Activated T-cell treated with anti-CD3 and anti-CD28 coated beads, Interleukin-2, amount 50 U/mL, for 24 hours (primary cell): ENCODE data around the gene CLDN17.

ENCODE experiments used
- DNase-seq: peaks from one replicate; pipeline ENCODE4 v3.0.0-alpha.2; 2020
- H3K27ac Mint-ChIP-seq: 2 replicates; pipeline ENCODE4 v1.8.0; 2020; ENCODE audit warnings: mild to moderate bottlenecking, mixed read lengths
- H3K27me3 Mint-ChIP-seq: 2 replicates; pipeline ENCODE4 v1.8.0; 2020; ENCODE audit warnings: mixed read lengths
- H3K36me3 Mint-ChIP-seq: 2 replicates; pipeline ENCODE4 v1.8.0; 2020; ENCODE audit warnings: low read depth, mixed read lengths
- H3K4me1 Mint-ChIP-seq: 2 replicates; pipeline ENCODE4 v1.8.0; 2020; ENCODE audit warnings: low read depth, mixed read lengths
- H3K4me3 Mint-ChIP-seq: 2 replicates; pipeline ENCODE4 v1.8.0; 2020; ENCODE audit warnings: mild to moderate bottlenecking, moderate library complexity, mixed read lengths
- H3K9me3 Mint-ChIP-seq: 2 replicates; pipeline ENCODE4 v1.8.0; 2020; ENCODE audit warnings: mixed read lengths

CLDN17 gene, protein sequence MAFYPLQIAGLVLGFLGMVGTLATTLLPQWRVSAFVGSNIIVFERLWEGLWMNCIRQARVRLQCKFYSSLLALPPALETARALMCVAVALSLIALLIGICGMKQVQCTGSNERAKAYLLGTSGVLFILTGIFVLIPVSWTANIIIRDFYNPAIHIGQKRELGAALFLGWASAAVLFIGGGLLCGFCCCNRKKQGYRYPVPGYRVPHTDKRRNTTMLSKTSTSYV

DNA sequence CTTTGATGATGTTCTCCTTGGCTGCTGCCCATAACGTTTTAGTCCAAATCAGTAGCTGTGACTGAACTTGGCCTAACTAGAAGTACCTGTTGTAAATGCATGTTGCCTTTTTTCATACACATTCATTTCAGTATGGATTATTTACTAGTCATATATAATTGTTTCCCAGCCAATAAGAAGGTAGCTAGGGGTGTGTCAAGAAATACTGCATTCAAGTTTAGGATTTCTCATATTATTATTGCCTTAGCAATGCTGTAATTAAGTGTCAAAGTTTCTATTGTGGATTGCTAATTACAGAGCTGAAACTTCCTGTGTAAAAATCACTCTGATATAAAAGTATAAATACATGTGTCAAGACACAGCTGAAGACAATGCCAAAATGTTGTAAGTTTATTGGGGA lies at the start of gene CLDN17:
Gene CLDN17 (minus strand): TSS at position 101 of the 400 bp plus-strand sequence. CDS start 188 bp downstream, outside the sequence.
- Mint-ChIP-seq H3K27me3 (no peaks in the 10 kb centered on the region), H3K4me1 (no peaks in the 10 kb centered on the region), H3K36me3 (no peaks in the 10 kb centered on the region), H3K27ac (no peak within 1 kb of the TSS), H3K4me3 (no peak within 1 kb of the TSS), H3K9me3 (no peaks in the 10 kb centered on the region)
- no peak for DNase-seq

DNA sequence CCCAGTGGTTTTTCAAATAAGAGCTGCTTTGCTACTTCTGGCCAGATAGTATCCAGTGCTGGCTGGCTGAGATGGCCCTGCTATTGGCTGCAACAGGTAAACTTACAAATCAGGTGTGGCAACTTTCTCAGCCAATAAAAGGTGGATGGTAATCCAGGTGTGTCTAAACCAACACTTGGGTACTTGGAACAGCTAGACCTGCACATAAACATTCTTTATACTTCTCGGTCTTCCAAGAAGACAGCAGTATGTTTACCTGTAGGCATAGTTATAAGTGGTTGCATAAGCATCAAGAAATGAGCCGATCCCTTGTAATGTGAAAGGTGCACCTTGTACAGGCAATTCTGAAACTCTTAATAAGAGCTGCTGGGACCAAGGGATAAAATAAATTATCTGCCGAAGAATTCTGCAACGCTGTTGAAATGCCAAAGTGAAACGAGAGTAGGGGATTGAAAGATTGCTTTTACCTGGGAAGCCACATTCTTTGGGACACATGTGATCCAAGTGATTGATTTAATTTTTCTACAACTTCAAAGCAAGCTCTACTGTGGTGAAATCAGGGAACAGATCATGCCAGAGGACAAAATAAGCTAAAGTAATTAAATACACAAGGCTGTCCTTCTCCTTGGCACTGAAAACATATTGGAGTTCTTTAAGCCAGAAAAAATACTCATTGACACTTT lies 49.6 kb upstream of the CLDN17 start, which contains the start of gene CLDN8:
Gene CLDN8 (minus strand): TSS at position 57 of the 683 bp plus-strand sequence. CDS start 172 bp downstream, outside the sequence.
- Mint-ChIP-seq H3K27ac (no peak within 1 kb of the TSS), H3K36me3 (no peaks in the 10 kb centered on the region), H3K9me3 (no peaks in the 10 kb centered on the region), H3K27me3 (no peaks in the 10 kb centered on the region), H3K4me3 (no peak within 1 kb of the TSS), H3K4me1 (no peaks in the 10 kb centered on the region)
- no peak for DNase-seq

DNA sequence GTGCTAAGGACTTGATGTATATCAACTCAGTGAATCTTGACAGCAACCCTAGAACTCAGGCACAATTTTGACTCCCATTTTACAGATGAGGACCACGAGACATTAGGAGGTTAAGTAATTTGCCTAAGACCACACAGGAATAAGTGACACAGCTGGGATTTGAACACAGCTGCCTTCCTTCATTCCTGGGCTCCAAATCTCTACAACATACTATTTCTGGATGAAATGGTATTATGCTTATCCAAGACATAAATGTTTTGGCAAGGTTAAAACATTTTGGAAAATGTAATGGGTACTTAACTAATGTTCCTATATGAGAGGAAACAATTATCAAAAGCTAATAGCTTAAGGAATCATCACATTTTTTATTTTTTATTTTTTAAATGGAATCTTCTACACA lies 44.5 kb upstream of the CLDN17 start:
- H3K4me1 Mint-ChIP-seq = no peaks in the 10 kb centered on the region
- H3K36me3 Mint-ChIP-seq = no peaks in the 10 kb centered on the region
- no peak overlapping the region for H3K27ac Mint-ChIP-seq
- no peak overlapping the region for H3K4me3 Mint-ChIP-seq
- no peaks in the 10 kb centered on the region for H3K9me3 Mint-ChIP-seq
- peaks cover 3% of the 10 kb centered on the region for H3K27me3 Mint-ChIP-seq
- no peak for DNase-seq

DNA sequence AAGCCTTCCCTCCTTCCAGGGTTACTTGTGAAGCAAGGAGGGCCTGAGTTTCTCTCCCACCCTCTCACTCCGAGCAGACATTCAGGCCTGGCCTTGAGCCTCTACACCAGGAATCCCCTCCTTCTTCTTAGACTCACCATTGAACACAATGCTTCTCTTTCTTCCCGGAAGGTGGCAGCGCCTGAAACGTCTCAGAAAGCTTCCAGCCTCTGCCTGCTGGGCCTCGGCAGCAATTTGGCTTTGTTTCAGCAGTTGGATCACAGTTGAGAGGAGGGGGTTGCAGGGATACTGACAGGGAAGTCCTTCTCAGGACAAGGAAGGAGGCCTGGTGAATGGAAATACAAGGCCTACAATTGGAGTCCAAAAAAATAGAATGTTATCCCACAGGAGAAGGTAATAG lies 43.0 kb upstream of the CLDN17 start:
- H3K27me3 Mint-ChIP-seq = peaks cover 3% of the 10 kb centered on the region
- H3K4me3 Mint-ChIP-seq = no peak overlapping the region
- no peak for DNase-seq
- no peaks in the 10 kb centered on the region for H3K9me3 Mint-ChIP-seq
- no peaks in the 10 kb centered on the region for H3K36me3 Mint-ChIP-seq
- H3K27ac Mint-ChIP-seq = no peak overlapping the region
- H3K4me1 Mint-ChIP-seq = no peaks in the 10 kb centered on the region

DNA sequence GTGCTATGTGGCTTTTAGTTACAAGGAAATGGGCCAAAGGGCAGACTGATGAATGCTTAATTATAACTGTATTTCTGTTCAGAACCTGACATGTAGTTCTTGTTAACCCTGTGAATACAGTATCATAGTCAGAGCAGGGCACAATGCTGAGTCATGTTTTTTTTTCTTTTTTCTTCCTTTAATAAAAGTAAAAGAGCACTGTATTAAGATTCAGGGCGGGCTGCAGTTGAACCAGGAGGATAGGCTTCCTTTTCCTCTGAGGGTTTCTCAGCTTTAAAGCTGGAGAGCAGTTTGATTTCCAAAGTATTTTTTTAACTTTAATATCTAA lies 40.6 kb upstream of the CLDN17 start:
- H3K27me3 Mint-ChIP-seq = peaks cover 3% of the 10 kb centered on the region
- DNase-seq = no peak
- no peaks in the 10 kb centered on the region for H3K9me3 Mint-ChIP-seq
- no peaks in the 10 kb centered on the region for H3K36me3 Mint-ChIP-seq
- H3K4me3 Mint-ChIP-seq = no peak overlapping the region
- H3K4me1 Mint-ChIP-seq = no peaks in the 10 kb centered on the region
- H3K27ac Mint-ChIP-seq = no peak overlapping the region

DNA sequence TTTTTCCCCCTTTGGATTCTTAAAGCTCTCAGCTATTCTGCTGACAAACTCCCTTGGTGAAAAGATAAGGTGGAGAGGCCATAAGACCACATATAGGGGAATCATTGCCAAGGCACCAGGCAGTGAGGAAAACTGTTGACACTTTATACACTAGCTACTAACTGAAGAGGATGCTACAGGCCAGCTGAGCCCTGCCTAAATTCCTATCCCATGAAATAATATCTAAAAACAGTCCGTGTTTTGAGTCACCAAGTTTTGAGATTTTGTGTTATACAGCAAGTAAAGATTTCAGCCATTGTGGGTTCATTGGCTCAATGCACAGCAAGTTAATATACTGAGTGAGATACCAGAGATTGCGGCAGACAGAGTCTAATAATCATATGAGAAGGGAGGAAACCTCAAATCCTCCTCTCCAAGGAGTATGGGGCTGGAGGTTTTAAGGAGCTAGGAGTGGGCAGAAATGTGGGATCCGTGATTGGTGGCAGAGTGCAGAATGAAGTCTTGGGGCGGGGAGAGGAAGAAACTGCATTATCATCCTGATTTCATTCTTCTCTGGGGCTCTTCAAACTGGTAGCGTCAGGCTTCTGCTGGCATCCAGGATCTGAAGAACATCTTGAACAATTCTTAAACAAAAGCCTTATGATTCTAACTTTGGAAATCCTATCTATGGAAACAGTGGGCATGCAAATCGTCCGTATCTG lies 40.1 kb upstream of the CLDN17 start:
- Mint-ChIP-seq H3K36me3 (no peaks in the 10 kb centered on the region), H3K27ac (no peak overlapping the region), H3K4me1 (no peaks in the 10 kb centered on the region), H3K4me3 (no peak overlapping the region), H3K9me3 (no peaks in the 10 kb centered on the region), H3K27me3 (peaks cover 3% of the 10 kb centered on the region)
- DNase-seq = no peak

DNA sequence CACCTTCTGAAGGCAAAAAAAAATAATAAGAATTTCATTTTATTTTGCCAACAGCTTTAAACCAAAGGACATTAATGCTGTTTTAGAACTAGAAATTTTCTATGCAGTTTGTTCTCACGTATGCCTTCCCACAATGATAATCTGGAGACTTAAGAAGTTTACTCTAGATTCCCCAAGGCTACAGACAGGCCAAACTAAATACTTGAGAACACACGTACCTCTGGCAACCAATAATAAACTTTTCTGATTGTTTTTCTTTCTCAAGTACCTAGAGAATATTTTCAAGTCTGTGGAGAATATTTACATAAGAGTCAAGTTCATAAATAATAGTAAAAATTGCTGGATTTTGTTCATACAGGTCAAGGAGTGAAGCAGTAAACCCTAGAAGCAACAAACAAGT lies 33.4 kb upstream of the CLDN17 start:
- no peaks in the 10 kb centered on the region for H3K4me1 Mint-ChIP-seq
- H3K36me3 Mint-ChIP-seq = no peaks in the 10 kb centered on the region
- no peak for DNase-seq
- H3K27ac Mint-ChIP-seq = no peak overlapping the region
- H3K9me3 Mint-ChIP-seq = peaks cover 9% of the 10 kb centered on the region
- H3K27me3 Mint-ChIP-seq = no peaks in the 10 kb centered on the region
- no peak overlapping the region for H3K4me3 Mint-ChIP-seq

DNA sequence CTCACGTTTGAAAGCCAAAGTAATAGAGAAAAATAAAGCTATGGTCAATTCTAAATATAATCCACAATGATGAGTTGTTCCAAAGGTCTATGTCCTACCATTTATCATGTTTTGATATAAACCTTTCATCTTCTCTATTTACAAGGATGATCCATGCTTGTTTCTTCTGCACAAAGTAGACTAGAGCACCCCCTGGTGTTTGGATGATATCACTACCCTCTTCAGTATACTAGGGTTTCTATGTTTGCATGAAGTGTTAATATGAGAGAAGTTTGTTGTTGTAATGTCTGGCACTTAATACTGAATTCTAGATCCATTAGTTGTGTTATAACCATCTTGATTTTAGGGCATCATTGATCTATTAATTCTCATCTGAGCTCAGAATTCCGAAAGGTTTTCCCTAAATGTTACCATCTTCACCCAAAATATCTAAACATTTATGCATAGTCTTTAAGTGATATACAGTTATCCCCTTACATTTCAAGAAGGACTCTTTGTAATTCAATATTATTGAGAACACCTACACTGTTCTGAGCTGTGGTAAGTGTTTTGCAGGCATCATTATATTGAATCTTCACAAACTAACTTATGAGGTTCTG lies 28.2 kb upstream of the CLDN17 start:
- no peak overlapping the region for H3K27ac Mint-ChIP-seq
- DNase-seq = no peak
- no peak overlapping the region for H3K4me3 Mint-ChIP-seq
- H3K9me3 Mint-ChIP-seq = peaks cover 4% of the 10 kb centered on the region
- H3K4me1 Mint-ChIP-seq = no peaks in the 10 kb centered on the region
- H3K36me3 Mint-ChIP-seq = no peaks in the 10 kb centered on the region
- H3K27me3 Mint-ChIP-seq = no peaks in the 10 kb centered on the region

DNA sequence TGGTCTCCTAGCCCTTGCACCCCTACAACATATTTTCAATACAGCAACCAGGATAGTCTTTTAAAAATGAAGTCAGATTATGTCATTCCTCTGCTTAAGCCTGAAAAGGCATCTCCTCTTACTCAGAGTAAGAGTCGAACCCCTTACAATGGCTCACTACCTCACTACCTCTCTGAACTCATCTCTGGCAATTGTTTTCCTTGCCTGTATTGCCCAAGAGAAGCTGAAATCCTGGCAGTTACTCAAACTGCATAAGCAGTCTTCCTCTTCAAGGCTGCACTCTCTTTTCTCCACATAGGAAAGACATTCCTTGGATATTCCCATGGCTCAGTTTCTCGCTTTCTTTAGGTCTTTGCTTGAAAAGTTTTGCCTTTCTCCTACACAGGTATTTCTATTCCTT lies 26.6 kb upstream of the CLDN17 start:
- no peak for DNase-seq
- Mint-ChIP-seq H3K9me3 (no peaks in the 10 kb centered on the region), H3K27ac (no peak overlapping the region)

DNA sequence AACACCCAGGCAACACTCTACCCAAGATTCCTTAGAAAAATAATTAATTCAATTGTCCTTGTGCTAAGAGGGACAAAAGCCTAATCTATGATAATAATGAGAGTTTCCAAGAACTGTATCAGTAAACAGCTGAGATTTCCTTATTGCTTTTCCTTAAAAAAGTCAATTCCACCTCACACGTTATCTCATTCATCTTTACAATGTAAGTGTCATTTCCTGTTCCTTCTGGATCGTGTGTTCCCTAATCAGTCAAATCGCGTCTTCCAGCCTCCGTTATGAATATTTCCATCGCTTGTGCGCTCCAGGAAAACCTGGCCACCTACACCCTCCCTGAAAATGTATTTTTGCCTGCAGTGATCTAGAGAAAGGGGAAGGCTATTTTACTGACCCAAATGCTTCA lies 23.9 kb upstream of the CLDN17 start:
- H3K27ac Mint-ChIP-seq = no peak overlapping the region
- no peaks in the 10 kb centered on the region for H3K36me3 Mint-ChIP-seq
- H3K27me3 Mint-ChIP-seq = no peaks in the 10 kb centered on the region
- DNase-seq = no peak
- no peaks in the 10 kb centered on the region for H3K9me3 Mint-ChIP-seq
- no peak overlapping the region for H3K4me3 Mint-ChIP-seq
- no peaks in the 10 kb centered on the region for H3K4me1 Mint-ChIP-seq

More for the DNA sequence above, 26.6 kb upstream of the CLDN17 start:
- Mint-ChIP-seq H3K4me3 (no peak overlapping the region), H3K27me3 (no peaks in the 10 kb centered on the region), H3K36me3 (no peaks in the 10 kb centered on the region), H3K4me1 (no peaks in the 10 kb centered on the region)

DNA sequence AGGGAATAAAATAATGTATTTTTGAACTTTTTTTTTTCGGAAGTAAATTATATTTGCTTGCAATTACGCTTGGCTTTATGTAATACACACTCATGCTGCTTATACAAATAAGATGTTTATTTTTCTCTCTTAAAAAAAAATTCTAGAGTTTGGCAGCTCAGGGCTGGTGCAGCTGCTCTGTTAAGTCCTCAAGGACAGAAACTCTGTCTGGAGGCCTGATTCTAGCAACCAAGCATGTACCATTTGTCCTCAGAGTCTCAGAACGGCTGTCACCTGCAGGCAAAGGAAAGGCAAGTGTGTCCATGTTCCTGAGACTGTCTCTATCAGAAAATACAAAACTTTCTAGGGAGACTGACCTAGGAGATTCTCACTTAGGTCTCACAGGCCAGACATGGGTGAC lies 23.2 kb upstream of the CLDN17 start:
- Mint-ChIP-seq H3K4me1 (no peaks in the 10 kb centered on the region), H3K4me3 (no peak overlapping the region), H3K27me3 (no peaks in the 10 kb centered on the region), H3K9me3 (no peaks in the 10 kb centered on the region), H3K36me3 (no peaks in the 10 kb centered on the region), H3K27ac (no peak overlapping the region)
- no peak for DNase-seq

DNA sequence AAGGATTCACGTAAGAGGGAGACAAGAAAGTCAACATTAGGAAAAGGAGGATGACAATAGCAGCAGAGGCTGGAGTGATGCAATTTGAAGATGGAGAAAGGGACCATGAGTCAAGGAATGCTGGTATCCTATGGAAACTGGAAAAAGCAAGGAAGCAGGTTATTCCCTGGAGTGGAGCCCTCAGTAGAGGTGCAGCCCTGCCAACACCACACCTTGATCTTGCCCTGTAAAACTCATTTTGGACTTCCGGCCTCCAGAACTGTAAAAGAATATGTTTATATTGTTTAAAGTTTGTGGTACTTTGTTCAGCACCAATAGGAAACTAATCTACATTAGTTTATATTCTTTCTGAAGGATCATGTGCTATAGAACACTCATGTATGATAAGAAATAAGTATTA lies 19.6 kb upstream of the CLDN17 start:
- Mint-ChIP-seq H3K27ac (no peak overlapping the region), H3K4me3 (no peak overlapping the region), H3K27me3 (no peaks in the 10 kb centered on the region), H3K9me3 (no peaks in the 10 kb centered on the region), H3K4me1 (no peaks in the 10 kb centered on the region), H3K36me3 (no peaks in the 10 kb centered on the region)
- no peak for DNase-seq

DNA sequence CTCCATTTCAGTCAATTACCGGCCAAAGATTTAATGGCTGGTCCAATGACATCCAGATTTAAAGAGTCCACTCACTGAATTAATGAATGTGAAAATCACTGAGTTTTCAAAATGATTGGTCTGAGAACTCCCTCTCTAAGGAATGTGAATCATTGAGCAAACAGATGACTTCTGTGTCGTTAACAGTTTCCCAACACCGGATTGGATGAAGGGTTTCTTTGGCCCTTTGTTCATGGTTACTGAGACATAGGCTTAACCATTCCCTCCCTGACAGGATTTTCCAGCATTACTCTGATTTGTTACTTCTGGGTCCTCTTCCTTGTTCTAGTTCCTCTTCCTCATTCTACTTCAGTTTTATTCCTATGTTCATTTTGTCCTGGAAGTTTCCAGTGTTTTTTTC lies 1.5 kb upstream of the CLDN17 start:
- H3K4me3 Mint-ChIP-seq = no peak overlapping the region
- H3K36me3 Mint-ChIP-seq = no peaks in the 10 kb centered on the region
- DNase-seq = no peak
- no peaks in the 10 kb centered on the region for H3K27me3 Mint-ChIP-seq
- no peaks in the 10 kb centered on the region for H3K9me3 Mint-ChIP-seq
- H3K4me1 Mint-ChIP-seq = no peaks in the 10 kb centered on the region
- H3K27ac Mint-ChIP-seq = no peak overlapping the region

DNA sequence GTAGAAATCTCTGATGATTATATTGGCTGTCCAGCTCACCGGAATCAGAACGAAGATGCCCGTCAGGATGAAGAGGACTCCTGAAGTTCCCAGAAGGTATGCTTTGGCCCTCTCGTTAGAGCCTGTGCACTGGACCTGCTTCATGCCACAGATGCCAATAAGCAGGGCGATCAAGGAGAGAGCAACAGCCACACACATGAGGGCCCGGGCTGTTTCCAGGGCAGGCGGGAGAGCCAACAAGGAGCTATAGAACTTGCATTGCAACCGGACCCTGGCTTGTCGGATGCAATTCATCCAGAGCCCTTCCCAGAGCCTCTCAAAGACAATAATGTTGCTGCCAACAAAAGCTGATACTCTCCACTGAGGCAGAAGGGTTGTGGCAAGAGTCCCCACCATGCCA lies 434 bp downstream of the CLDN17 start:
- no peaks in the 10 kb centered on the region for H3K4me1 Mint-ChIP-seq
- H3K36me3 Mint-ChIP-seq = no peaks in the 10 kb centered on the region
- H3K27me3 Mint-ChIP-seq = no peaks in the 10 kb centered on the region
- DNase-seq = no peak
- no peak overlapping the region for H3K4me3 Mint-ChIP-seq
- no peak overlapping the region for H3K27ac Mint-ChIP-seq
- no peaks in the 10 kb centered on the region for H3K9me3 Mint-ChIP-seq

DNA sequence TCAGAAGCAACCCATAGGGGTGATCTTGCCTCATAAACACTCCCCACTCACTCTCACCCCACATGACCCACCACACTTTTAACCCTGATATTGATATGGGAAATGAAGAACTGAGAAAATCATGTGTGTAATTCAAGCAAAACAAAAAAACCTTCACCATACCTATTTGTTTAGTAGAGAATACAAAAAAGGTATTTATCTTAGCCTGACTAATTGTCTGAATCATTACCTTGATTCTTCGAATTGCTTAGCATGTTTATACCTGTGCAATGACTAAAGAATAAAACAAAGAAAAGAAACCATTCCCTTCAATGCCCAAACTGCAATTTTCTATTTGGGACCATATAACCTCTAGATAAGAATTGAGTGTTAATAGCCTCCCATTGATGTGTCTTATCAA lies 1.8 kb downstream of the CLDN17 start:
- H3K27ac Mint-ChIP-seq = no peak overlapping the region
- DNase-seq = no peak
- no peaks in the 10 kb centered on the region for H3K9me3 Mint-ChIP-seq
- H3K27me3 Mint-ChIP-seq = no peaks in the 10 kb centered on the region
- no peak overlapping the region for H3K4me3 Mint-ChIP-seq
- H3K36me3 Mint-ChIP-seq = no peaks in the 10 kb centered on the region
- H3K4me1 Mint-ChIP-seq = no peaks in the 10 kb centered on the region
